ENCODE results near the gene TEKT2. TPM values are rescaled to one million over a fixed set of nuclear protein-coding genes. Genes with fewer than 3 reads are reported as not detected.

TEKT2 gene
- total RNA-seq, 1 experiment from 2014 or later = not detected

- BruUV-seq (replicated peaks) = no TSS peak
- no peak for TF ChIP-seq CTCF (IDR thresholded peaks at IDR 0.05; ENCODE audit: unreplicated experiment)
- no peak for DNase-seq (ENCODE audit: unreplicated experiment)
- peaks cover 24% of the 10 kb centered on the region for H3K36me3 Mint-ChIP-seq (ENCODE audit: insufficient read depth, unreplicated experiment)
- H3K27ac Mint-ChIP-seq (ENCODE audit: low read depth, unreplicated experiment) = no peak overlapping the region
- no peaks in the 10 kb centered on the region for H3K27me3 Mint-ChIP-seq (ENCODE audit: insufficient read depth, unreplicated experiment)
- H3K4me3 Mint-ChIP-seq (ENCODE audit: unreplicated experiment) = no peak overlapping the region
- intact Hi-C loops (cut with micrococcal nuclease) = no loop called here
- no peaks in the 10 kb centered on the region for H3K9me3 Mint-ChIP-seq (ENCODE audit: unreplicated experiment)
- CTCF ChIA-PET = interaction anchor here (0.6 to 1.1 kb wide), 2 partner anchors 95 to 153 kb away, joined by 3 to 5 read pairs; no protein-coding TSS in a partner anchor
- H3K4me1 Mint-ChIP-seq (ENCODE audit: insufficient read depth, unreplicated experiment) = no peaks in the 10 kb centered on the region
- POLR2A ChIA-PET = no interaction called here
Observed at GRCh38 chr1:36093929-36094328, 10.0 kb downstream of the TEKT2 start.

GRCh38 chr1:36094621-36095061 is 10.7 kb downstream of the TEKT2 start:
- Mint-ChIP-seq H3K36me3 (ENCODE audit: insufficient read depth, unreplicated experiment) (peaks cover 24% of the 10 kb centered on the region), H3K9me3 (ENCODE audit: unreplicated experiment) (no peaks in the 10 kb centered on the region), H3K27ac (ENCODE audit: low read depth, unreplicated experiment) (no peak overlapping the region), H3K27me3 (ENCODE audit: insufficient read depth, unreplicated experiment) (no peaks in the 10 kb centered on the region), H3K4me3 (ENCODE audit: unreplicated experiment) (no peak overlapping the region), H3K4me1 (ENCODE audit: insufficient read depth, unreplicated experiment) (no peaks in the 10 kb centered on the region)
- CTCF ChIA-PET = interaction anchor here (0.9 to 1.5 kb wide), 2 partner anchors 41 to 150 kb away, joined by 3 to 5 read pairs; no protein-coding TSS in a partner anchor
- intact Hi-C loops (cut with micrococcal nuclease) = no loop called here
- no peak for DNase-seq (ENCODE audit: unreplicated experiment)
- BruUV-seq (replicated peaks) = no TSS peak
- no peak for TF ChIP-seq CTCF (IDR thresholded peaks at IDR 0.05; ENCODE audit: unreplicated experiment)
- POLR2A ChIA-PET = interaction anchor here (1.1 to 1.5 kb wide), 2 partner anchors 56 to 93 kb away, joined by 3 to 4 read pairs; no protein-coding TSS in a partner anchor

- H3K27me3 Mint-ChIP-seq (ENCODE audit: insufficient read depth, unreplicated experiment) = no peaks in the 10 kb centered on the region
- H3K9me3 Mint-ChIP-seq (ENCODE audit: unreplicated experiment) = no peaks in the 10 kb centered on the region
- no peak for DNase-seq (ENCODE audit: unreplicated experiment)
- ChIA-PET POLR2A (interaction anchor here (0.8 to 1.5 kb wide), 4 partner anchors 22 to 92 kb away, joined by 3 to 4 read pairs (median 4); no protein-coding TSS in a partner anchor), CTCF (interaction anchor here (0.6 to 1.5 kb wide), 9 partner anchors 9 to 270 kb away, joined by 3 to 5 read pairs (median 3); partner anchors contain the start of gene TRAPPC3)
- no peak overlapping the region for H3K4me3 Mint-ChIP-seq (ENCODE audit: unreplicated experiment)
- intact Hi-C loops (cut with micrococcal nuclease) = no loop called here
- no TSS peak for BruUV-seq (replicated peaks)
- peaks cover 17% of the 10 kb centered on the region for H3K36me3 Mint-ChIP-seq (ENCODE audit: insufficient read depth, unreplicated experiment)
- no peak for TF ChIP-seq CTCF (IDR thresholded peaks at IDR 0.05; ENCODE audit: unreplicated experiment)
- no peak overlapping the region for H3K27ac Mint-ChIP-seq (ENCODE audit: low read depth, unreplicated experiment)
- no peaks in the 10 kb centered on the region for H3K4me1 Mint-ChIP-seq (ENCODE audit: insufficient read depth, unreplicated experiment)
Observed at GRCh38 chr1:36095760-36096405, 12.0 kb downstream of the TEKT2 start.

GRCh38 chr1:36096500-36097432 is 12.9 kb downstream of the TEKT2 start:
- H3K27me3 Mint-ChIP-seq (ENCODE audit: insufficient read depth, unreplicated experiment) = no peaks in the 10 kb centered on the region
- DNase-seq (ENCODE audit: unreplicated experiment) = peak; percentile 16
- CTCF ChIA-PET = interaction anchor here (0.7 to 1.5 kb wide), 5 partner anchors 10 to 210 kb away, joined by 3 to 5 read pairs (median 3); no protein-coding TSS in a partner anchor
- H3K27ac Mint-ChIP-seq (ENCODE audit: low read depth, unreplicated experiment) = no peak overlapping the region
- BruUV-seq (replicated peaks) = no TSS peak
- H3K36me3 Mint-ChIP-seq (ENCODE audit: insufficient read depth, unreplicated experiment) = peaks cover 9% of the 10 kb centered on the region
- H3K4me3 Mint-ChIP-seq (ENCODE audit: unreplicated experiment) = no peak overlapping the region
- H3K4me1 Mint-ChIP-seq (ENCODE audit: insufficient read depth, unreplicated experiment) = no peaks in the 10 kb centered on the region
- no peaks in the 10 kb centered on the region for H3K9me3 Mint-ChIP-seq (ENCODE audit: unreplicated experiment)
- intact Hi-C loops (cut with micrococcal nuclease) = no loop called here
- POLR2A ChIA-PET = interaction anchor here (0.7 to 0.8 kb wide), 2 partner anchors 21 to 92 kb away, joined by 3 to 4 read pairs; no protein-coding TSS in a partner anchor
- TF ChIP-seq CTCF (IDR thresholded peaks at IDR 0.05; ENCODE audit: unreplicated experiment) = peak; percentile 25
